NCI-H2081 treated with DMSO at 0.1 percent for 48 hours (cell line): ENCODE data around the gene CRKL.

Experiments
- DNase-seq: peaks from one replicate; lab custom pipeline; 2025; lab: John Stamatoyannopoulos, UW

The CRKL gene

DNA sequence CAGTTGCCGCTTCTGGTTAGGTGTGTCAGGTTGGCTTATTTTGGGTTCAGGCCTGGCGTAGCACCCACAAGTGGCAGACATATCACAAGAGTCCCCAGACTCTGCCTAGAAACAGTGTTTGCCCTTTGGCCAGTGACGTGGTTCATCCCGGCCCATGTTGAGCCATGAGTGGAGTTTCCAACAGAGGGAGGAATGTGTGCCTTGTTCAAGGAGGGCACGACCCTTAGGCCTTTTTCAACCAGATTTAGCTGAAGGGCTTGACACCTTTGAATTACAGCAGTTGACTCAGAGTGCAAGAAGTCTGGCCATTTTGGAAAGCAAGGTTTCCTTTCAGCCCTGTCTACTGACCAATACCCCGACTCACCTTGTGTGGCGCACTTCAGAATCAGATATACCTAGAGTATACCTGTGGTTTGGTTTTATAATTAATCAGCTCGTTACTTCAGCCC, 34.7 kb downstream of the CRKL start:
- DNase-seq, result no peak

DNA sequence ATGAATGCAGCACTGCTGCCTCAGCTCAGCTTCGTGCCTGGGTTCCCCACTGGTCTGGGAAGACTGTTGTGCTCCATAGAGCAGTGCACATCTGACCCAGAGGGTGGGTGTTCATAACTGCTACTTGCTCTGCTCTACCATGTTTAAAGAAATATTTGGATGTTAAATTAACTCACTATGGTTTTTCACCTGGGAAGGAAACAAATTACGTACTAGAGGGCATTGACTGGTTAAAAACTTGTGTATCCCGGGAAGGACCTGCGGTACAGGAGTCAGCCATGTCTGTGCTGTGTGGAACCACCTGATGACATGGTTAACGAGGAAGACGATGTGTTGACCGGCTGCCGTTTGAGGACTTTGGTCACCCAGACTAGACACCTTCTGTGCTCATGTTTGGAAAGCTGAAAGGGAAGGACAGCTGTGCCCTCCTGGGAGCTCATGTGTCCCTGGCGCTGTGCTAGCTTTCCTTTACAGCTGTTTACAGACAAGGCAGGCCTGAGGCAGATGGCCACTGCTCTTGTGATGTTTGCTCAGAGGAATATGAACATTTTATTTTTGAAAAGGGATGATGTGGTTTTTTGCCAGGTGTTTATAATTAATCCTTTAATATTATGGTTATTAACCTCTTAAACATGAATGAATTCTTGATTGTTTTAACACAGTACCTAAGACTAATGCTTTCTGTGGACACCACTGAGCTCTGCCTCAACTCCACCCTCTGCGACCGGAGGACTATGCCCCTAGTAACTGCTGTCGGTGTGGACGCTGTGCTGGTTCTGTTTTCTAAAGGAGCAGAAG, 35.5 kb downstream of the CRKL start:
- DNase-seq, result no peak

DNA sequence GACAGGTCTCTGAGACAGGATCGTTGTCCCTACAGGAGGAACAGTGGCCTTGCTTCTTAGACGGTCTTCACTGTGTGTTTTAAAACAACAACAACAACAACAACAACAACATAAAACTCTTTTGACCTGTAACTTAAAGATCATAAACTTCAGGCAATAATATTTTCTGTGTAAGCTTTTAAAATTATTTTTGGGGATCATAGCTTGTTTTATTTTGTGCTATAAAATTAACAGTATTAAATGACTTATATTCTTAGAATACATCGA, 36.1 kb downstream of the CRKL start:
- DNase-seq, result no peak

DNA sequence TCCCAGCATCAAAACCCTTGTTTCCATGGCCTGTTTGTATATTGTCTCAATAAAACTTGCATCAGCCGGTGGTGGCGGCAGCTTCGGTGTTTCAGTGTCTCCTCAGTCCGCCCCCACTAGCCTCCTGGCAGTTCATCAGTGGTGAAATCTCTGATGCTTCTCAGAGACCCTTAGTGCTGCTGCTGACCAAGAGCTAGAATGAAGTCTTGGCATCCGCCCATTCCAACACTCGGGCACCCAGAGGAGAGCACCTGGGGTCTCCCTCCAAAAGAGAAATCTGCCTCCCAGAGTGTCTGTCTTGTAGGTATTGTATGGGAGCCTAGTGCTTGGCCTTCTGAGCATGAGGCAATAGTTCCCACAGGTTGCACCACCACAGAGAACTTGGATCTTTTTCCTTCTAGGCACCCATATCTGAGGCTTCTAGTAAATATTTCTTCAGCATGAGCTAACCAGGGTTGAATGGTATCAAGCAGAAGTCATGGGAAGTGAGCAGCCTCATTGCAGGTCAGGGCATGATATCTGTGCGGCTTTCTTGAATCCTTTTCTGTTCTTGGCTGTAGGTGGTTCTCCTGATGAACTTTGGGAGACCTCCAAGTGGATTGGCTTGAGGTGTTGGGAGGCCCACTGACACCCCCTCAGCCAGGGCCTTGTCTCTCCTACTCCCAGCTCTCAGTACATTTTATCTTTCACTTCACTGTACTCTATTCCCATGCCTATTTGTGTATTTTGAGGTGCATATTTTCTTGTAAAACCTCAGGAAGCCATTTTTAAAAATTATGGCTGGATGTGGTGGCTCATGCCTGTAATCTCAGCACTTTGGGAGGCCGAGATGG, 36.7 kb downstream of the CRKL start:
- DNase-seq, result no peak

DNA sequence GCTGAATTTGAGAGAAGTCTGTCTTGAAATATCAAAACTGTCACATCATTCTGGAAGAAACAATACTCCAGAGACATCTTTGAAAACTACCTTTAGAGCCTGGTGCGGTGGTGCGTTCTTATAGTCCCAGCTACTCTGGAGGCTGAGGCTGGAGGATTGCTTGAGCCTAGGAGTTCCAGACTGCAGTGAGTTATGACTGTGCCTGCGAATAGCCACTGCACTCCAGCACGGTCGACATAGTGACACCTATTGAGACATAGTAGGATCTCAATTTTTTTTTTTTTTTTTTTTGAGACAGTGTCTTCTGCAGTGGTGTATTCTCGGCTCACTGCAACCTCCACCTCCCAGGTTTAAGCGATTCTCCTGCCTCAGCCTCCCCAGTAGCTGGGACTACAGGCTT, 38.3 kb downstream of the CRKL start:
- DNase-seq, result no peak

DNA sequence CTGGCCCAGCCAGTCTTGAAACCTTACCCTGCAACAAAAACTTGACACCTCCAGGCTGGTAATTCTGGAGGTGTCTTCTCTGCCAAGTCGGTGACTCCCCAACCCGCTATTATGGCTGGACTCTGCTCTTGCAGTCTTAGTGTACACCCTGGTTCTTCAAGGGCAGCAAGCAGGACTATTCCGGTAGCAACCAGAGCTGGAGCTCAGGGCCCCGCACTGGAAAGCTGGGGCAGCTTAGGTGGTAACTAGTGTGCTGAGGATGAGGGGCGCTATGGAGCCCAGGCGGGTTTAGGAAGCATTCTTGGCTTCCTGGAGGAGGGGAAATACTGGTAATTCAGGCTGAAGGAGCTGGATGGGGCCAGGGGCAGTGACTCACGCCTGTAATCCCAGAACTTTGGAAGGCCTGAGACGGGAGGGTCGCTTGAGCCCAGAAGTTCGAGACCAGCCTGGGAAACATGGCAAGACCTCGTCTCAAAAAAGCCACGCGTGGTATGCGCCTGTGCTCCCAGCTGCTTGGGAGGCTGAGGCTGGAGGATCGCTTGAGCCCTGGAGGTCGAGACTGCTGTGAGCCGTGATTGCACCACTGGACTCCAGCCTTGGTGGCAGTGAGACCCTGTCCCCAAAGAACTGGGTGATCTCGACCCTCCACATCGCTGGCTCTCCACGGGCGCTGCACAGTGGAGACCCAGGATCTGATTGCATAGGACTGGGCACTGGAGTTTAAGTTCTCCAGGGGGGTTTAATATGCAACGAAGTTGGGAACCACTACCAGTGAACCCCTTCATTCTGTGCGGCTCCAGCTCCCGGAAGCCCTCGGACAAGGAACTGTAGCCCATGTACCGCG, 39.3 kb downstream of the CRKL start:
- DNase-seq, result no peak

DNA sequence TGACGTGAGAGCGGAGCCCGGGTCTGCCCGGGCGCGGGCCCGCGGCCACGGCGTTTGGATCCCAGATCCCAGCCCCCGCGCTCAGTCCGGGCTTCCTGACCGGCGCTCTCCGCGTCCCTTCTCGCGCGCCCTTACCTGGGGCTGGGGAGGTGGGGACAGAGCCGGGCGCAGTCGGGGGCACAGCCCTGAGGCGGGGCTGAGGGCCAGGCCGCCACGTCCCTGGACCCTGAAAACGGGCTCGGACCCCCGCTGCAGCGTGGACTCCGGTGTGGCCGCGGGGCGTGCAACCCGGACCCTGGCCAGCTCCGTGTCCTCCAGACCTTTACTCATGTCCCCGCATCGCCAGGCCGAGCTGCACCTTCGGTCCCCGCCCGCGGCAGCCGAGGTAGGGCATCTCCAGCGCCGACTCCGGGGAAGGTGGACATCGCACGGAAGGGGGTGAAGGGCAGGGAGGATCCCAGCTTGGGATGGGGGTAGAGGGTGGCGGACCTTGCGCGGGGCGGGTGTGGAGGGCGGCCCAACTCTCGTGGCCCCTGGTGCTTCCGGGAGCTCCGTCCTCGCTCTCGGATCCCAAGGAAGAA, 40.0 kb downstream of the CRKL start:
- DNase-seq, result no peak

DNA sequence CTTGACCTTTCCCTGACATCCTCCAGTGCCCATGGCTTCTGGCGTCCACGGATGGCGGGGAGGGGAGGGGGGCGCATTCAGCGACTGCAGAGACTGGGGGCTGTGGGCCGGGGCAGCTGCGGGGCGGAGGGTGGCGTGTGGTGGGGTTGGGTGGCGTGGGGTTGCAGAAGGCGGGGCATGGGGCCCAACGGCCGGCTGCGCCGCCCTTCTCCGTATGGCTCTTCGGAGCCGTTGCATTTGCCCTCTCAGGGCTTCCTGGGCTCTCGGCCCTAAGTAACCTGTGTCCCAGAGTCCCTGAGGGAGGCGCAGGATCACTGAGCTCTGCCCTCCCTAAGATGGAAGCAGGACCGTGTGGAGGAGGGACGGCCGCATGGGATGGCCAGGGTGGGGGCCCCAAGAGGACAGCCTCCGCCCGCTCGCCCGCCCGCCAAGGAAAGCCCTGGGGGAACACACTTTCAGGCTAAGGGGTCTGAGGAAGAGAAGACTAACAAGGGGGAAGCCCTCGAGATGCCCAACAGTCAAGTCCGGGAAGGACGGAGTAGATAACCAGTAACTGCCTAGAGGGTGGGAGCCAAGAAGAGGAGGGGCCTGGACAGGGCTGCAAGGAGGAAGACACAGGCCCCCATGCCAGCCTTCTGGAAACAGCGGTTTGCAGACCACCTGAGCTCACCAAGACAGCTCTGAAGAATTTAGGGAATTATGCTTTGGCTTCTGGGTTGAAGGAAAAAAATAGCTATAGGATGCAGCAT, 40.6 kb downstream of the CRKL start:
- DNase-seq, result no peak

DNA sequence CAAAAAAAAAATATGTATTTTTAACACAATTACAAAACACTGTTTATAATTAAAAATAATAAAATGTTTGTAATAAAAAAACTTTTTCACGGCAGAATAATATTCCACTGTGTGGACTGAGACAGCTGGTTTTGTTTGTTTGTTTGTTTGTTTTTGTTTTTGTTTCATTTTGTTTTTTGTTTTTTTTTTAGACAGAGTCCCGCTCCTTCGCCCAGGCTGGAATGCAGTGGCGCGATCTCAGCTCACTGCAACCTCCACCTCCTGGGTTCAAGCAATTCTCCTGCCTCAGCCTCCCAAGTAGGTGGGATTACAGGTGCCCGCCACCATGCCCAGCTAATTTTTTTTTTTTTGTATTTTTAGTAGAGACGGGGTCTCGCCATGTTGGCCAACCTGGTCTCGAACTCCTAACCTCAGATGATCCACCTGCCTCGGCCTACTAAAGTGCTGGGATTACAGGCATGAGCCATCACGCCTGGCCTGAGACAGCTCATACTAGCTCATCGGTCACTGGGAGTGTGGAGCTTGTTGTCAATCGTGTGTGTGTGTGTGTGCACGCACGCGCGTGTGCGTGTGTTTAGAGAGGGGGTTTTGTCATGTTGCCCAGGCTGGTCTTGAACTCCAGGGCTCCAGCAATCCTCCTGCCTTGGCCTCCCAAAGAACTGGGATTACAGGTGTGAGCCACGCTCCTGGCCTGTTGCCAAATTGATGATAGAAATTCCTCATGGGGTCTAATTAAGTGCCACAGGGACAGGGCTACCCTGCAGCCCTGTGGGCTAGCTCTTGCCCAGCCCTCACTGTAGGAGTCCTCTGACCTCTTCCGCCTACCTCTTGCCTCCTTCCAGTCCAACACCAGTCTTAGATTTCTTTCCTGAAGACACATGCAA, 42.6 kb downstream of the CRKL start:
- no peak for DNase-seq

DNA sequence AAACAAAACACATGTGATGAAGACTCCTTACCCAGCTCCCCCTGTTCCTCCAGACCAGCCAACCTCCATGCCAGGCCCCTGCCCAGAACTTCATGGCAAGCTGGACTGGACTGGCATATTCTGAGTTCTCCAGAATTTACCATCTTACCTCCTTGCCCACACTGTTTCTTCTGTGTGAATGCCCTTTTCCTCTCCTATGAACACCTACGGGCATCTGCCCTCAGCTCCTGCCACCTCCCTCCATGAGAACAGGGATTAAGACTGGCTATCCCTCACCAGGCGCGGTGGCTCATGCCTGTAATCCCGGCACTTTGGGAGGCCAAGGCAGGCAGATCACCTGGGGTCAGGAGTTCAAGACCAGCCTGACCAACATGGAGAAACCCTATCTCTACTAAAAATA, 43.4 kb downstream of the CRKL start:
- DNase-seq, result no peak

DNA sequence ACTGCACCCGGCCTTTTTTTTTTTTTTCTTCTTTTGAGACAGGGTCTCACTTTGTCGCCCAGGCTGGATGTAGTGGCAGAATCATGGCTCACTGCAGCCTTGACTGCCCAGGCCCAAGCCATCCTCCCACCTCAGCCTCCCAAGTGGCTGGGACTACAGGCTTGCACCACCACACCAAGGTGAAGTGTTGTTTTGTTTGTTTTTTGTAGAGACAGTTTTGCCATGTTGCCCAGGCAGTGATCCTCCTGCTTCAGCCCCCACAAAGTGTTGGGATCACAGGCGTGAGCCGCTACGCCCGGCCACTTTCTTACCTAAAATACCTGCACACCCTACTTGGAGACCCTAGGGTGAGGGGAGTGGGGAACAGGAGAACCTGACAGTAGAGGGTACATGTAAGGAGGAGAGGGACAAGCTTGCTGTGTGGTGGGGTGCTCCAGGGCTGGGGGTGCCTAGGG, 45.3 kb downstream of the CRKL start:
- DNase-seq, result no peak

DNA sequence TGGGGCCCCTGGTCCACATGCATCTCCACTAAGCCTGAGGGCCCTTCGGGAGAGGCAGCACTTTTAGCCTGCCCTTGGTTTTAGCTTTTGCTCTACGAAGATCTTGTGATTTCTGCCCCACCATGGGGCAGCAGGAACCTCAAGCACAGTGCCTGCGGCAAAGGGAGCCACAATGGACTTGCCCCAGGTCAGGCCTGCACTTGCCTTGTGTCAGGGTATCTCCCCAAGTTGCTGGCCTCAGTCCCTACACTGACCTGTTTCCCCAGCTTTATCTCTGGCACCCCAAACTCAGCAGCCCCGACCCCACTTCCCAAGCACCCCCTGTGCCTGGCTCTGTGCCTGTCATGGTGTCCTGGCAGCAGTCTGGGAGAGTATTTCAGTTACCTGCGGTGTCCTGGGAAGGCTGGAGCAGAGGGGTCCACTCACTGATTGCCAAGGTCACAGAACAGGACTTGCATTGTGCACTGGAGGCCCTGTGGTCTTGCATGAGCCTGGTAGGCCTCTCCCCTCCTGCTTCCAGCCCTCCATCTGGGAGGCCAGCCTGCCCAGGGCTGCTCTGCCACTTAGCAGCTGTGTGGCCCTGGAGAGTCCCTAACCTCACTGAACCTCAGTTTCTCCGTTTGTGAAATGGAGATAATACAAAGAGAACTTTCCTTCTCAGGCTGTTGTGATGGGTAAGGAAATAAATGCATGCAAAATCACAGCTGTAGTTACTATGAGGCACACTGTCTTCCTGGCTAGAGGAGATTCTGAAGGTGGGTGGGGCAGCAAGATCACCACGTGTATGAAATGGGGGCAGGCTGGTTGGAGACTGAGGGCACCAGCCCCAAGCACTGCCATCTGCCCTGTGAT, 46.2 kb downstream of the CRKL start:
- DNase-seq, result no peak

DNA sequence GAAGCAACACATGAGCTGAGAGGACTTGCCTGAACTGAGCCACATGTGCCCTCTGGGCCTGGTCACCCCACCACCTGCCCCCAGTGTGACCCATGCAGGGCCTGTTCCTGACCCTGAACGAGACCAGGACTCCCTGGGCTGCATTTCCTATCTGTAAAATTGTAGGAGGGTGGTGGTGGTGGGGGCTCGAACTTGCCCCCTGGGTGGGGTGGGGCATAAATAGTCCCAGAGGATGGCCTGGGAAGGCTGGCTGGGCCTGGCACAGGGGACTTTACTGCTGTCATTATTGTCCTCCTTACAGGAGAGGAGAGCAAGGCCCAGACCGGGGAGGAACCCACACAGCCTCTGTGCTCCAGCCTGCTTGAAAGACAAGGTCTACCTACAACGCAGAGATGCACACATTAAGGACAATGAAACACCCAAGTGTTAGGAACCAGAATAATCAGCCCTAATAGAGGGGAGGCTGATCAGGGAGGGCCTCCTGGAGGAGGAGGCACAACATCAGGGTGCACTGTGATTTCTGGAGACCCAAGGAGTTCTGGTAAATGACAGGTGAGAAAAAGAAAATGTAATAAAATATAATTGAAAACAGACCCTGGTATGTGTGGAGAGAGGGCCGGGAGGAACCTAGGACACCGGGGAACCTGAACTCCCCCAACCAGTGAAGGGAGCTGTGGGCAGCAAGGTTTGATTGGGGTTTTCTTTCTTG, 47.0 kb downstream of the CRKL start:
- DNase-seq, result no peak

DNA sequence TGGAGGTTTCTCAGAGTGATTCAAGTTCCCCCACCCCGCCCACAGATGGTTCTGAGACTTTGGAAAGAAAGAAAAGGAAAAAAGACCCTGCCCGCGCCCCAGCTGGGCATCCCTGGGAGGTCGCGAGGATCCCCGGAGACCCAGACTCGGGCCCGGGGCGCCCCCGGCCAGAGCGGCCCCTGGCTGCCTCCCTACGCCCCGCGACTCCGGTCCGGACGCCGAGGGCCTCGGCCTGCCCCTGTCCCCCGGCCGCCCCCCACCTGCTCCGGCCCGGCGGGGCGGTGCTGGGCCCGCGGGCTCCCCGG, 47.5 kb downstream of the CRKL start:
- no peak for DNase-seq

DNA sequence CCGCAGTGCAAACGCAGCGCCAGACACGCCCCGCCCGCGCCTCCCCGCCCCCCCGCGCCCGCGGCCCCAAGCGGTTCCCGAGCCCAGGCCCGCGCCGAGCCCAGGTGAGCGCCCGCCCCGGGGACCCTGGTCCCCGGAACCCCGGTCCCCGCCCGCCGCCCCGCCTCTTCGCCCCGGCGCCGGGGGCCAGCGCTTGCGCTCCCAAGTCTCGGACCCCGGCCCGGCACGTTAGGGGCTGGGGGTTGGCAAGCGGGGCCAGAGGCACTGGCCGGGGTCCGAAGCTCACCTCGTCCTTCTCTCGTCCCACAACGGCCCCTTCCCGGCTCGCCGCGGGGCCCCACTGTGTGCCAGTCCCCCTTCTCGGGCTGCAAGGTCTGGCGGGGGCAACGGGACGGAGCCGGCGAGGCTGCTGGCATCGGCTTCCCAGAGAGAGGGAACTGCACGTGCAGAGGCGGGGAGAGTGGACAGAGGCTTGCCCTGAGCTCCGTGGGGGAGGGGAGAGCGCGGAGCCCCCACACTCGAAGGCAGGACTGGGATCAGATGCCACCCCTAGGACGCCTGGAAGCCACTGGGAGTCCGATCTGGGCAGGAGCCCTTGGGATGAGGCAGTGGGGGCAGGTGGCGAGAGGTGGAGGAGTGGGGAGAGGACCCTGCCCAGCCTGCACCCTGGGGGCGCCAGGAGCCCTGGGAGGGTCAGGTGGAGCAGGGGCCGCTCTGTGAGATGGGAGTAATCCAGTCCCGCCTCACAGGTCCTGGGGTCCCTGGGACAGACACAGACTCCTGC, 48.1 kb downstream of the CRKL start:
- no peak for DNase-seq

DNA sequence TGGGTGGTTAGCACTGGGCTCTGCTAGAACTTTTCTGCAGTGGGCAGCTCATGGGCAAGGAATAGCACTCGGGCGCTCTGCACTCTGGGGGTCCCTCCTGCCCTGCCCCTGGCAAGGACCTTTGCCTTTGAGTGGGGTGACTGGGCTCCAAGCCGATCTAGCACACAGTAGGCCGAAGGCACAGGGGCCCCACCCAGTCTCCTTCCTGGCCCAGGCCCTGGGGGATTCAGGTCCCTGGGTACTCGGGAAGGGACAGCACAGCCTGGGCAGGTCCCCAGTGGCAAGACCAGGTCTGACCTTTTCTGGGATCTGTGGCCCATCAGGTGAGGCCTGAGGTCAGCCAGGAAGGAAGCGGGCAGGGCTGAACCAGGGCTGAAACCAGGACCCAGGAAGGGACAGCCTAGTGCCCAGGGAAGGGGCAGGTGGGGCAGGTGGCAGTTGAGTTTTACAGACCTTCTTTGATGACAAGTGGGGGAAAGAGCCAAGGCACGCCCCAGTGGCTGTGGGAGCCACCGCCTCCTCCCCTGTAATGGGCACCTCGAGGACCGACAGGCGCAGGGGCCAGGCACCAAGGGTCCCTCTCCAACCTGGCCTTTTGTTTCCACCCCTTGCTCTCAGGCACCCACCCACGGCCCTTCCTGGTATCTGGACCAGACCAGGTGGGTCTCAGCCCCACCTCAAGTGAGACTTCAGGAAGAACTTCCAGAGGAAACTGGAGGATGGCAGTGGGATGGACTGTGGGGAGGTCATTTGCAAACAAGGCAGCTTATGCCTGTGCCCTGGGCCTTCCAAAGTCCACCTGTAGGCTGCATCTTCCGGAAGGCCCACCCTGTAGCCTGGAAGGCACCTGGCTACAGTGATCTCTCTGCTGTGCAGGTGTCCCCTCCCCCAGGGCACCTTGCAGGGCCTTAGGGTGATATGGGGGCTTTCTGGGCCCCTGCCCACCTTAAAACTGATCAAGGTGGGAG, 49.0 kb downstream of the CRKL start:
- no peak for DNase-seq
